Gastrocnemius medialis (tissue), 4 donors: ENCODE results near the gene MYLK2.

Experiments
- POLR2A ChIP-seq, 2 donors: fragments of 450-650 bp; IDR thresholded peaks; one replicate each; pipeline ENCODE4 v1.6.1; 2017; ENCODE audit warnings: antibody characterized with exemption in 2 of 2, mild to moderate bottlenecking in 2 of 2, moderate library complexity in 2 of 2
- TF ChIP-seq, protein P1 (sequence below), 5 experiments: fragments of 450-650 bp in 3 of 5; fragments of 200-600 bp in 2 of 5; sonication (generic) in 2 of 5; IDR thresholded peaks in 4 of 5; conservative IDR thresholded peaks in 1 of 5; 1 replicate in 4 of 5; 2 replicates in 1 of 5; pipeline ENCODE4 v1.5.1; 2016 to 2019; ENCODE audit warnings: antibody characterized with exemption in 5 of 5, mild to moderate bottlenecking in 3 of 5, moderate library complexity in 3 of 5

DNA sequence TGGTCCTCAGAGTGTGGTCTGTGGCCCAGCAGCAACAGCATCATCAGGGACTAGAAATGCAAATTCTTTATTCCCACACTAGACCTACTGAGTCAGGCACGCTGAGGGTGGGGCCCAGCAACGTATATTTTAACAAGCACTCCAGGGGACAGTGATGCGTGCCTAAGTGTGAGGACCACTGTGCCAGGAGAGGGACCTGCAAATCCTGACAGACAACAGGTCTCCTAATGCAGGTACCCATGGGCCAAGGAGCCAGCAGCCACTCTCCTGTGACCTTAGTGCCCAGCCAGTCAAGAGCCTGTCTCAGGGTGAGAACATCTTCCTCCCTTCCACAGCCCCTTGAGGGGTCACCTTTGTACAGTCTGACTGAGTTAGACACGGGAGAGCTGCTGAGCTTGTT is 8.0 kb upstream of the MYLK2 start:
- TF ChIP-seq, protein P1, sequence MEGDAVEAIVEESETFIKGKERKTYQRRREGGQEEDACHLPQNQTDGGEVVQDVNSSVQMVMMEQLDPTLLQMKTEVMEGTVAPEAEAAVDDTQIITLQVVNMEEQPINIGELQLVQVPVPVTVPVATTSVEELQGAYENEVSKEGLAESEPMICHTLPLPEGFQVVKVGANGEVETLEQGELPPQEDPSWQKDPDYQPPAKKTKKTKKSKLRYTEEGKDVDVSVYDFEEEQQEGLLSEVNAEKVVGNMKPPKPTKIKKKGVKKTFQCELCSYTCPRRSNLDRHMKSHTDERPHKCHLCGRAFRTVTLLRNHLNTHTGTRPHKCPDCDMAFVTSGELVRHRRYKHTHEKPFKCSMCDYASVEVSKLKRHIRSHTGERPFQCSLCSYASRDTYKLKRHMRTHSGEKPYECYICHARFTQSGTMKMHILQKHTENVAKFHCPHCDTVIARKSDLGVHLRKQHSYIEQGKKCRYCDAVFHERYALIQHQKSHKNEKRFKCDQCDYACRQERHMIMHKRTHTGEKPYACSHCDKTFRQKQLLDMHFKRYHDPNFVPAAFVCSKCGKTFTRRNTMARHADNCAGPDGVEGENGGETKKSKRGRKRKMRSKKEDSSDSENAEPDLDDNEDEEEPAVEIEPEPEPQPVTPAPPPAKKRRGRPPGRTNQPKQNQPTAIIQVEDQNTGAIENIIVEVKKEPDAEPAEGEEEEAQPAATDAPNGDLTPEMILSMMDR (IDR thresholded peaks at IDR 0.05 in 4 of 5, conservative IDR thresholded peaks at IDR 0.05 in 1 of 5) = no peak
- TF ChIP-seq POLR2A (IDR thresholded peaks at IDR 0.05) = no peak
